T-helper 2 cell (primary cell): ENCODE data around the gene MAG.

Source experiments
- DNase-seq, 5 experiments: peaks; one replicate each; pipeline versions ENCODE4 v3.0.0 to v3.0.0-alpha.2; 2012 to 2022

Gene MAG

DNA sequence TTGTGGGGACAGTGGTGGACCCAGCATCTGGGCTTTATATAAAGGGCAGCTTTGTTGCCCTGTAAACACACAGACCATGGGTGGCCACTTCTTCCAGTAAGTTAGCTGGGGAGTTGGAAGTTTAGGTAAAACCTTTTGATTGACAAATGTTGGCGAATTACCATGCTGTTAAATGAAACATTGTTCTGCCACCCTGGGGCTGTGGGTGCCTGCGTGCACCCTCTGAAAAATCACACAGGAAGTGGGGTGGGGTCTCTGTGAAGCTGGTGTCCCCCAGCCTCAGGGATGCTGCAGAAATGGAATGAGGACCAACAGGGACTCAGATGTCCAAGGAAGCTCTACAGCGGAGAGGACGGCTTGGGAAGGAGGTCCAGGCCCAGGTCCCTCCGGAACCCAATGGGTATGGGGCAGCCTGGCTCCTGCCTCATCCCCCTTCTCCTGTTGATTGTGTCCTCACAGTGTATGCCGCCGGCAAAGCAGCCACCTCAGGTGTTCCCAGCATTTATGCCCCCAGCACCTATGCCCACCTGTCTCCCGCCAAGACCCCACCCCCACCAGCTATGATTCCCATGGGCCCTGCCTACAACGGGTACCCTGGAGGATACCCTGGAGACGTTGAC lies 26.0 kb upstream of the MAG start:
- no peak for DNase-seq

DNA sequence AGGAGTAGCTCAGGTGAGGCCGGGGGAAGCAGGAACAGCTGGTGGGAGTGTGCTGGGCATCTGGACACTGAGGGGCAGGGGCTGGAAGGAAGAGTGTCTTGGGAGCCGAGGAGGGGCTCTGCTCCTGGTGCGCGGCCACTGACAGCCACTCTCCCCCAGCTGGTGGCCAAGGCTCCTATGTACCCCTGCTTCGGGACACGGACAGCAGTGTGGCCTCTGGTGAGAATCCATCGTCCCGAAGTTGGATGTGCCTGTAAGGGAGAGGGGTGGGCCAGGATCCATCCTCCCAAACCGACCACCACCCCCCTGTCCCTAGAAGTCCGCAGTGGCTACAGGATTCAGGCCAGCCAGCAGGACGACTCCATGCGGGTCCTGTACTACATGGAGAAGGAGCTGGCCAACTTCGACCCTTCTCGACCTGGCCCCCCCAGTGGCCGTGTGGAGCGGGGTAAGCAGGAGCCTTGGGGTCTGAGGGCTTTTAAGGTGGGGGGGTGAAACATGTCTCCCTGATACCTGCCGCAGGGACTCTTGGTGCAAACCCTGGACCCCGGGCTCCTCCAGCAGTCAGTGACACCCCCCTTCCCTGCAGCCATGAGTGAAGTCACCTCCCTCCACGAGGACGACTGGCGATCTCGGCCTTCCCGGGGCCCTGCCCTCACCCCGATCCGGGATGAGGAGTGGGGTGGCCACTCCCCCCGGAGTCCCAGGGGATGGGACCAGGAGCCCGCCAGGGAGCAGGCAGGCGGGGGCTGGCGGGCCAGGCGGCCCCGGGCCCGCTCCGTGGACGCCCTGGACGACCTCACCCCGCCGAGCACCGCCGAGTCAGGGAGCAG lies 25.2 kb upstream of the MAG start:
- DNase-seq: no peak

DNA sequence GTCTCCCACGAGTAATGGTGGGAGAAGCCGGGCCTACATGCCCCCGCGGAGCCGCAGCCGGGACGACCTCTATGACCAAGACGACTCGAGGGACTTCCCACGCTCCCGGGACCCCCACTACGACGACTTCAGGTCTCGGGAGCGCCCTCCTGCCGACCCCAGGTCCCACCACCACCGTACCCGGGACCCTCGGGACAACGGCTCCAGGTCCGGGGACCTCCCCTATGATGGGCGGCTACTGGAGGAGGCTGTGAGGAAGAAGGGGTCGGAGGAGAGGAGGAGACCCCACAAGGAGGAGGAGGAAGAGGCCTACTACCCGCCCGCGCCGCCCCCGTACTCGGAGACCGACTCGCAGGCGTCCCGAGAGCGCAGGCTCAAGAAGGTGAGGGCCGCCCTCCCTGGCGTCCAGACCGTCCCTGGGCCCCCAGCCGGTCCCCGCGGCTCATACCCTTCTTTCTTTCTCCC lies 24.6 kb upstream of the MAG start:
- peak in 2 of 5 experiments; percentile 31 to 50 for DNase-seq

DNA sequence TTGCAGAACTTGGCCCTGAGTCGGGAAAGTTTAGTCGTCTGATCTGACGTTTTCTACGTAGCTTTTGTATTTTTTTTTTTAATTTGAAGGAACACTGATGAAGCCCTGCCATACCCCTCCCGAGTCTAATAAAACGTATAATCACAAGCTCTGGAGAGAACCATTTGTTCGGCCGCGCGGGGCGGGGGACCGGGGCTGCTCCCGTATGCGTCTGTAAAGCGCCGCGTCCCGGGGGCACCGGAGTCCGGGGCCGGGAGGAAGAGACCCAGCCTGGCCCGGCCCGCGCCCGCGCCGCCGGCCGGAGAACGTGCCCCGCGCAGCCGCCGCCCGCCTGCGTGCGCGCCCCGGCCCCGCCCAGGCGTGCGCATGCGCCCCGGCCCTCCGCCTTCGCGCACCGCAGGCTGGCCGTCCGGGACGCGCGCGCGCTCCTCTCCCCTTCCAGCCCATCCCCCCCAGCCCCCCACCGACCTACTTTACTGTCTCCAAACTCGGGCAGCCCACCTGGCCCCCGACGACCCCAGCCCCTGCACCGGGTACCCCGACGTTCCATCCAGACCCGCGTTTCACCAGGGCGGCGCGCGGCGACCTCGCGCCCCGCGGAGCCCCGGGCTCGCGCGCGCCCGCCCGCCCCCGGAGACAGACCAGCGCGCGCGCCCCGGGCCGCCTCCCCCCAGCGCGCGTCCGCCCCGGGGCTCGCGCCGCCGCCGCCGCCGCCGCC lies 24.0 kb upstream of the MAG start:
- peak; percentile 53 to 91 (median 67) for DNase-seq

DNA sequence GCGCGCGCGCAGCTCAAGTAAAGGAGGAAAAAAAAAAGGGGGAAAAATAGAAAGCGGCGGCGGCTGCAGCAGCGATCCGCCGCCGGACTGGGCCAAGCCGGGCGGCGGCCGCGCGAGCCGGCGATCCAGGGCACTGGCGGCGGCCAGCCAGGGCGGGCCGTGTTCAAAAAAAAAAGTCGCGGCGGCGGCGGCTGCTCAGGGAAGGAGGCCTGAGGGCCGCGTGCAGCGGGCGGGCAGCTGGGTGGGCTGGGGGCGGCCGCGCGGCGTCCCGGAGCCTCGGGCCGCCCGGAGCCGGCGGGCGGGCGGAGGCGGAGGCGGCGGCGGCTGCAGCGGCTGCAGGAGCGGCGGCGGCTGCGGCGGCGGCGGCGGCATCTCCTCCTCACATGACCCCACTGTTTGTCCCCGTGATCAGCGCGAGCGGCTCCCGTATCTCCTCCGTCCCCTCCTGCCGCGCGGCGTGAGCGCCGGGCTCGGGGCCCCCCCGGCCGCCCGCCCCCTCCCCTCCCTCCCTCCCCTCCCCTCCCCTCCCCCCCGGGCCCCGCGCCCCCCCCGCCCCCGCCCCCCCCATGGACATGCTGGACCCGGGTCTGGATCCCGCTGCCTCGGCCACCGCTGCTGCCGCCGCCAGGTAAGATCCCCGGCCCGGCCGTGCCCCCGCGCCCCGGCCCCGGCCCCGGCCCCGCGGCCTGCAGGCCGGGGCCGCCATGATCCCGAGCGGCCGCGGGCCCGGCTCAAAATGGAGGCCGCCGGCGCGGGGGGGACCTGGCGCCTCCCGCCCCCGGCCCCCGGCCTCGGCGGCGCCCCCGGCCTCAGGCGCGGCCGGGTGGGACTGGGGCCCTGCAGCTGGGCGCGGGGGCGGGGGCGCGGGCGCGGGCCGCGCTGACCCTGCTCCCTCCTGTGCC lies 23.2 kb upstream of the MAG start, which contains the start of gene USF2:
Gene USF2, plus strand, starts transcription at position 427 of the 902 bp plus-strand sequence. Its CDS starts 140 bp downstream, at position 567.
- DNase-seq: peak; percentile 43 to 87 (median 57)

DNA sequence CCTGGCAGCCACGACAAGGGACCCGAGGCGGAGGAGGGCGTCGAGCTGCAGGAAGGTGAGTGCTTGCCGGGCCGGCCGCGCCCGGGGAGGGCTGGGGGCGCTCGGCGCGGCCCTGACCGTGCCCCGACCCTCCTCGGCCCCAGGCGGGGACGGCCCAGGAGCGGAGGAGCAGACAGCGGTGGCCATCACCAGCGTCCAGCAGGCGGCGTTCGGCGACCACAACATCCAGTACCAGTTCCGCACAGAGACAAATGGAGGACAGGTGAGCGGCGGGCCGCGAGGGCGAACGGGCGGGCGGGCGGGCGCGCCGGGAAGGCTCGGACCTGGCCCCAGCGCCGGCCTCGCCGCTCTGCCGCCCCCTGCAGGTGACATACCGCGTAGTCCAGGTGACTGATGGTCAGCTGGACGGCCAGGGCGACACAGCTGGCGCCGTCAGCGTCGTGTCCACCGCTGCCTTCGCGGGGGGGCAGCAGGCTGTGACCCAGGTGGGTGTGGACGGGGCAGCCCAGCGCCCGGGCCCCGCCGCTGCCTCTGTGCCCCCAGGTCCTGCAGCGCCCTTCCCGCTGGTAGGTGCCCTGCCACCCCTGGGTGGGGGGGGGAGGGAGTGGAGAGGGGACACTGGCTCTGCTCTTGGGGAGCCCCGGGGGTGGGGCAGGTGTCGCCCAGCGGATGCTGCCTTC lies 22.4 kb upstream of the MAG start:
- DNase-seq: peak; percentile 49 to 80 (median 64)

DNA sequence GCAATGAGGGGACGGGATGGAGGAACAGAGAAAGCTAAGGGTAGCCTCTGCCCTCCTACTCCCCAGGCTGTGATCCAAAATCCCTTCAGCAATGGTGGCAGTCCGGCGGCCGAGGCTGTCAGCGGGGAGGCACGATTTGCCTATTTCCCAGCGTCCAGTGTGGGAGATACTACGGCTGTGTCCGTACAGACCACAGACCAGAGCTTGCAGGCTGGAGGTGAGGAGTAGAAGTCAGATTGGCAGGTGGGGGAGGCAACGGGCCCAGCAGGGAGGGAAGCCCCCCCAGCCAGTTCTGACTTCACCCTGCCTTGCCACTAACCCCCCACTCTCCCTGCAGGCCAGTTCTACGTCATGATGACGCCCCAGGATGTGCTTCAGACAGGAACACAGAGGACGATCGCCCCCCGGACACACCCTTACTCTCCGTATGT lies 21.6 kb upstream of the MAG start:
- no peak for DNase-seq

DNA sequence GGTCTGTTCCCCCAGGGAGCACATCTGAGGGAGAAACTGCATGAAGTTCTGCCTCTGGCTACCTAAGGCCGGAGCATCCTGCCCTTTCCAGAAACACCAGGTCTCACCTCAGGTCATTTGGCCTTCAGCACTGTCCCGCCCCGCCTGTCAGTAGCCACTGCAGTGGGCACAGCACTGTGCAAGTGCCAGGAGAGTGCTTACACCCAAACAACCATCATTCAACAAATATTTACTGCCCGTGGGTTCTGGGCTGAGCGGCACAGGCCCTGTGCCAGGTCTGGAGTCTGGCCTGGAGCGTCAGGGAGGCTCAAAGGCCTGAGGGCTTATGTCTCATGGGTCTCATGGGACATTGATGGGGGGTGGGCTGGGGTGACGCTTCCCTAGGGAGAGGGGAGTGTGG lies 20.4 kb upstream of the MAG start:
- DNase-seq: no peak

DNA sequence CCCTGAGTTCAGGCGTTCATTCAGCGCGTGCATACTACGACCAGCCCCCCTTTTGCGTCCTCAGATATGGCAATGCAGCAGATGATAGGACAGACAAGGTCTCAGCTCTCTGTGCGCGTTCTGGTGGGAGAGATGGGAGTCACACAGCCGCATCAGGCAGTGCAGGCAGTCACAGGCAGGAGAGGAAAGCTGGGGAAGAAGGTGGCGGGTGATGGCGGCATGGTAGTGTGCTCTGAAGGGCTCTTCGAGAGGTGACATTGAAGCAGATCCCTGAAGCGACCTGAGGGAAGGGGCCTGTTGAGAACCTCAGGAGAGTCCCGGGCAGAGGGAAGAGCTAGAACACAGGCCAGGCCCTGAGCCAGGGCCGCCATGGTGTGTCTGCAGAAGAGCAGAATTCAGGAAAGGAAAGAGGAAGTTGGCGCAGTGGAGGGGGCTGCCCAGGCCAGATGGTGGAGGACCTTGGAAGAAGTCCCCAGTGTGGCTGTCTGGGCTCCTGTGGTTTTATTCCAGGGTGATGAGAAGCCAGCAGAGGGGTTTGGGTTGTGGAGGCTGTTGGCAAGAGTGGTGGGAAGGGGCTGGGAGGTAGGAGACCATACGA lies 19.7 kb upstream of the MAG start:
- DNase-seq: no peak

DNA sequence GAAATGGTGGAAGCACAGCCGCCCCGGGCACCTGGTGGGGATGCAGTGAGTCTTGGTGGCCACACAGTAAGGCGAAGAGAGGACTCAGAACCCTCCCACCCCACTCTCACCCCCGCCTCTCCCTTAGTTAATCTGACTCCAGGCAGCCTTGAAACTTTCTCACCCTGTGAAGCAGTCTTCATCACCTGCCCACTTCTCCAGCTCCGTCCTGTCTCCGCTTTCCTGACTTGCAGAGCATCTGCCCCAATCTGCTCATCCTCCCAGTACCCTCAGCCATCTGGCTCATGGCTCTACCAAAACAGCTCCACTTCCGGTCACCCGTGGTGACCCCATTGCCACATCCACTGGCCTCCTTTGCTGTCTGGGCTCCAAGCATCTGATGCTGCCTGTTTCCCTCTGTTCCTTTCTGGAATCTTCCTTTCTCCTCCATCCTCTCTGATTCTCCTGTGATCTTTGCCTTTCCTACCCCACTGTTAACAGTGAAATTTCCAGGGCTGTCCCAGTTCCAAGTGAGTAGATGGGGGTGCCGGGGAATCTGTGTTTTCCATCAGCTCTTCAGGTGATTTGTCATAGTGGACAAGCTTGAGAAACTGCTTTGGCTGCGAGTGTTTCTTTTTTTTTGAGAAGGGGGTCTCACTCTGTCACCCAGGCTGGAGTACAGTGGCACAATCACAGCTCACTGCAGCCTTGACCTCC lies 18.9 kb upstream of the MAG start:
- no peak for DNase-seq

DNA sequence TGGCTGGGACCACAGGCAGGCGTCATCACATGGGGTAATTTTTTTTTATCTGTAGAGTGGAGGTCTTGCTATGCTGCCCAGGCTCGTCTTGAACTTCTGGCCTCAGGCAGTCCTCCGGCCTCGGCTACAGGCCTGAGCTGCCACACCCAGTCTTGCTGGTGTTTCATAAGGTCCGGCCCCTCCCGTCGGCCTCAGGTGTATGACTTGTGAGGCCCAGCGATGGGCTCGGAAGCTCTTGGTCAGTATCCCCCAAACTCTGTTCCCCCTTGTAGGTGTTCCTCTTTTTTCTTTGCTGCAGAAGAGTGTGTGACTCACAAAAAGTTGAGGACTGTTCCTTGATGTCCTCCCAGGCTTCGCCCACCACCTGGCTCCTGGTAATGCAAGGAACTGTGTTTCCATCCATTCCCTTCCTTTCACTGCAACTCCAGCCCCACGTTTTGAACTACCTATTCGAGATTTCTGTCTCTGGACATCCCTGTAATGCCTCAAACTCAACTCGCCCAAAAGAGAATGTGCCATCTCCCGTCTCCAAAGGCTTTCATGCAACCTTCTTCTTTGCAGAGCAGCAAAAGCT lies 18.2 kb upstream of the MAG start:
- no peak for DNase-seq

DNA sequence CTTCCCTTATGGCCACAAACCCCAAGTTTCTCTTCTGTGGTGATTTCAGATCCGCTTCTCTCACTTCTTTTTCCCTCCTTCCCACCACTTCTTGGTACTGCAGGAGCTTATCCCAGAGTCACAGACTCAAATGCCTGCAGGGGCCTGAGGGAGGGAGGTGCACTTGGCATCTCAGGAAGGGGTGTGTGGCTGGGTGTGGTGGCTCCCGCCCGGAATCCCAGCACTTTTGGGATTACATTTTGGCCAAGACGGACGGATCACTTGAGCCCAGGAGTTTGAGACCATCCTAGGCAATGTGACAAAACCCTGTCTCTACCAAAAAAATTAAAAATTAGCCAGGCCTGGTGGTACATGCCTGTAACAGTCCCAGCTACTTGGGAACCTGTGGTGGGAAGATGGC lies 17.6 kb upstream of the MAG start:
- DNase-seq: no peak

DNA sequence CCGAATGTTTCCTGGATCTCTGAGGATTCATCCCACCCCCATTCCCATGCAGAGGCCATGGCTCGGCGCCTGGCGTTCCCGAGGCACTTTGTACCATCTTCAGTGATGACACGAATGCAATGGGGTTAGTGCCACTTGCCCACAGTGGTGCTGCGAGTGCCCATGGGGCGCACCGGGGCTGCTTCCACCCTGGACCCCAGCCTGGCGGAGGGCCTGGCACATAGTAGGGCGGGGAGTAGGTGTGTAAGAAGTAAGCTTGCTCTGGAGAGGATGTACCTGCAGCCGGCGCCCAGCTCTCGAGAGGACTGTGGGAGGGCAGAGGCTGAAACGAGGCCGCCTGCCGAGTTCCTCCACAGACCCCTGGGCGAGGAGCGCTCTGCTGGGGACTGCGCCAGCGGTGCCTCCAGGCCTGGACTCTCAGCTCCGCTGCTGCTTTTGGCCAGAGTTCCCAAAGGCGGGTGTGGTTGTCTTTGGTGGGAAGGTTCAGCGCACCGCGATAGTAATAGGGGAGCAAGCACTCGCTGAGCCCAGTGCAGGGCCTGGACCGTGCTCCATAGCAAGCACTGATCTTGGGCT lies 15.2 kb upstream of the MAG start:
- DNase-seq: no peak

DNA sequence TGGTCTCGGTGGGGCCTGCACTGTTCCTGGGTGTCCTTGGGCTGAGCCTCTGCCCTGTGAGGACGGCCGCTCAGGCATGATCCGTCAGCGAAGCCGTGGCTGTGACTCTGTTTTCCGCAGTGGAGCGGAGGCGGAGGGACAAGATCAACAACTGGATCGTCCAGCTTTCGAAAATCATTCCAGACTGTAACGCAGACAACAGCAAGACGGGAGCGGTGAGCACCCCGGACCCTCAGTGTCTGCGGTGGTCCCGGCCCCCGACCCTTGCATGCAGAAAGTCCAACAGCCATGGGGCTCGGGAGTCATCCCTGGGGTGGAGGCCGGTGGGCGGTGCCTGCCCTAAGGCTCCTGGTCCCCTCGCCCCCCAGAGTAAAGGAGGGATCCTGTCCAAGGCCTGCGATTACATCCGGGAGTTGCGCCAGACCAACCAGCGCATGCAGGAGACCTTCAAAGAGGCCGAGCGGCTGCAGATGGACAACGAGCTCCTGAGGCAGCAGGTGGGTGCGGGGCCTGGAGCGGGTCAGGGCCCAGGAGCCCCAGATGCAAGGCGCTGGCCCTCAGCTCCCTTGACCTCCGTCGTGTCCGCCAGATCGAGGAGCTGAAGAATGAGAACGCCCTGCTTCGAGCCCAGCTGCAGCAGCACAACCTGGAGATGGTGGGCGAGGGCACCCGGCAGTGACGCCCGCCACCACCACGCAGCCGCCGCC lies 13.2 kb upstream of the MAG start:
- DNase-seq: no peak

DNA sequence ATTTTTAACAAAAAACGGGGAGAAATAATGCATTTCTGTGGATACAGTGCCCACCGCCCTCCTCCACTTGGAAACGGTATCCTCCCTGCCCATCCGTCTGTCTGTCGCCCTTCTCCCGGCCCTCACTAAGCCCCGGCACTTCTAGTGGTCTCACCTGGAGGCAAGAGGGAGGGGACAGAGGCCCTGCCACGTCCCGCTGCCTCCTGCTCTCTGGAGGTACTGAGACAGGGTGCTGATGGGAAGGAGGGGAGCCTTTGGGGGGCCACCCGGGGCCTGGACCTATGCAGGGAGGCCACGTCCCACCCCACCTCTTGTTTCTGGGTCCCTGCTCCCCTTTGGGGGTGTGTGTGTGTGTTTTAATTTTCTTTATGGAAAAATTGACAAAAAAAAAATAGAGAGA lies 12.6 kb upstream of the MAG start:
- no peak for DNase-seq

DNA sequence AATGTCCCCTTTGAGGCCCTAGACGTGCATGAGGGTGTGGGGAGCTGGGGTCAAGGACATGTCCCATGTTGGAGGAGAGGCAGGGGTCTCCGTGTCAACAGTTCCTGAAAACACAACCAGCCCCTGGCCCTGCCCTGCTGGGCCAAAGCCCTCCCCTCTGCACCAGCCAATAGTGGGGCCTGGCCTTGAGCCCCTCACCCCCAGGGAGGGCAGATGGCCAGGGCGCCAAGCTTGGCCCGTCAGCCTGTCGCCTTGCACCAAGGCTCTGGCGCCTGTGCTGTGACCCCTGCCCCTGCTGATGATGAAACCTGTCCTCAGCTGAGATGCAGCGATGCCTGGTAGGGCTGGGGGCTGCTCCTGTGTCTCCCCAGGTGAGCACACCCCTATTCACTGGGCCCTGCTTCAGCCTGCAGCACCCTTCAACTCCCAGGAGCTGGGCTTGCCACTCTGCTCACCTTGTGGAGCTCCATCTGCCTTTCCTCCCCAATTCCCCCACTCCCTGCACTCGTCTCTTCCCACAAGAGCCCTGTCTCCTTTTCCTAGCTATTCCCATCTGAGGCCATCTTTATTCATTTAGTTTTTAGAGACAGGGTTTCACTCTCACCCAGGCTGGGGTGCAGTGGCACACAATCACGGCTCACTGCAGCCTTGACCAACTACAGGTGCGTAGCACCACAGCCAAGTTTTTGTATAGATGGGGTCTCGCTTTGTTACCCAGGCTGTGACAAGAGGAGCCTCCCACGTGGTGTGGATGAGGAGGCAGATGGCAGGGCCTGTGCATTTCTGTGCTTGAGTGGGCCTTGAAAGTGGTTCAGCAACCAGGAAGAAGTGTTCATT lies 11.8 kb upstream of the MAG start:
- DNase-seq: no peak

DNA sequence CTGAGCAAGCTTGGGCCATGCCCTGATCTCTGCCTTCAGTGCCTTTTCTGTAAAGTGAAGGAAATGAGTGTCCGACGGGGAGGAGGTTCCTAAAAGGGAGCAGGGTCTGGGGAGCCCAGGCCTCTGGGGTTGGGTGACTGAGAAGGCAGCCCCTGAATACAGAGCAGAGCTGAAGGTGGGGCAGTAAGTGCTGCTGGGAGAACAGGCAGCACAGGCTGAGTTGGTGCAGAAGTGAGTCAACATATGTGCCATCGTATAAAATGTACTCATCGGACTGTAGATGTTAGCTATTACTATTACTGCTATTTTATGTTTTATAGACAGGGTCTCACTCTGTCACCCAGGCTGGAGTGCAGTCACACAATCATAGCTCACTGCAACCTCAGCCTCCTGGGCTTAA lies 10.7 kb upstream of the MAG start:
- DNase-seq: no peak
